ENCODE data around the gene GPR139. TPM values are rescaled to one million over a fixed set of nuclear protein-coding genes. Genes with fewer than 3 reads are reported as not detected.

The GPR139 gene
- total RNA-seq, 1 donor from 2014 or later = not detected

GRCh38 chr16:20056436-20056835 lies 17.3 kb downstream of the GPR139 start:
- no peak for DNase-seq (ENCODE audit: low spot score)

DNA sequence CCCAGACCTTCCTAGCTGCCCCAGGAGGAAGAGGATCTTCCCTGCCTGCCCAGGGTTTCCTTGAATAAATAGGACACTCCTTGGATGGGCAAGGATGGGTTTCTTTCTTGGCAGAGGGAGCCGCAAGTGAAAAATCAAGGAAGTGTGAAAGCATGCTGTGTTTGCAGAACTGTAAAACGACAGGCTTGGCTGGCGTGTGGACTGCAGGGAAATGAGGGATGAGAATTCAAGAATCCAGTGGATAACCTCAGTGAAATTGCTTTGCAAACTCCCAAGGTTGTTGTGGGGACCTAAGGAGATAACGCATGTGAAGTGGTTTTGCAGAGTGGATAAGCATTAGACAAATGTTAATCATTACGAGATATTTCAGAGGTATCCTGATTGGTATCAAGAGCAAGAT lies 20.4 kb downstream of the GPR139 start:
- DNase-seq (ENCODE audit: low spot score) = no peak

DNA sequence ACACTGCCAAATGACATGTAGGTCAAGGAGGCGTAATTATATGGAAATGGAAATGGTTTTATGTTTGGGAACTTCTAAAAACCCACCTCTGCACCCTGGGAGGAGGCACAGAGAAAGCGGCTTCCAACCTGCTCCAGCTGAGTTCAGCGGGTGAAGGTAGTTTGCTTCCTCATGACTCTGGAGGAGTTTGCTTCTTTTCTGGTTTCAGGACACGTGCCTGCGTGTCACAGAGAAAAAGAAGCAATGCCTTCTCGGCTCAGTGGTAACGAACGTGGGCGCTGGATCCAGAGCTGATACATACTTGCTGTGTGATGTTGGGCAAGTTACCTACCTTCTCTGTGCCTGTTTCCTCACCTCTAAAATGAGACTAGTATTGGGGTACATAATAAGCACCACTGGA lies 22.1 kb downstream of the GPR139 start:
- DNase-seq (ENCODE audit: low spot score) = no peak

DNA sequence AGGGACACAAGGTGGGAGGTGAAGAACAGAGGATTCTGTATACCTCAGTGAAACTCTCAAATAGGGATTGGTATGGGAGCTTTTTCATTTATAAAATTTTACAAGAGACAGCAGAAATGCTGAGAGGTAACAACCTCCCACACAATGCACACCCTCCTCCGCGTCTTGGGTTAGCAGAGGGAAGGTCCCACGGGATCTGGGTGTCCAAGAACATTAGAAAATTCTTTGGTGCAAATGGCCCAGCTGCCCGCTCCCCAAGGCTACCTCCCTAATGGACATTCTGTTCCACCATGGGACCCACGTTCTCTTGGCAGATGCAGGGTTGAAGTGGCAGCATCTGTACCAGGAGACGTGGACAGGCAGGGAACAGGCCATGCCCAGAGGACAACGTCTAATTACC lies 22.5 kb downstream of the GPR139 start:
- no peak for DNase-seq (ENCODE audit: low spot score)

DNA sequence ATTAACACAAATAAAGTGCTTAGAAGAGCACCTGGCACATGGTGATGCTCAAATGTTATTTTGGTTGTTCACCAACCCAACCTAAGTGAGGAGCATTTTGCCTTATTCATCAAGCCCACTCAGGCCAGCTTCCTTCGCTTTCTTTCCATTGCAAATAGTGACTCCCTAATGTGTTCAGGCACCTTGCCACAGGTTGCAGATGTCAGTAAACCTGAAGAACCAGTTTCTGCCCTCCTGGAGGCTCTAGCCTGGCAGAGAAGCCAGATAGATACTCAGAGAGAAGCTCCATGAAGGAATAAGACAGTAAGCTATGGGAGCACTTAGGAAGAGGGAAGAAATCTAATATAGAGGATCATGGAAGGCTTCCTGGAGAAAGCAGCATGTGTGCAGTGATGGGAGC lies 23.9 kb downstream of the GPR139 start:
- DNase-seq (ENCODE audit: low spot score) = no peak

DNA sequence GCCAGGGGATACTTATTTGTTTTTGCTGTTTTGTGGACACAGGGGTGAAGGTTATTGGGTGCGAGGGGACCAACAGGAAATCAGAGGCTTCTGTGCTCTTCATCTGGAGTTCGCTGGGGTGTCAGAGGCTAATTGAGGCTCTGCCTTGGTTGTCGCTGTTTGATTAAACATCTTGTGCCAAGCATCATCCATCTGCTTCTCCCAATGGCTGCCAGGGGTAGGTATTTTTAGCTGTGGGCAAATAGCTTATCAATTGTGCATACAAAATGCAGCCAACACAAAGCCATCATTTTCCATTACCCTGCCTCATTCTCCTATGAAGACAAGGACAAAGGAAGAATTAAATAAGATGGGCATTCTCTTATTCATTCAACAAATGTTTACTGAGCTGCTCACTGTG lies 27.8 kb downstream of the GPR139 start:
- no peak for DNase-seq (ENCODE audit: low spot score)

DNA sequence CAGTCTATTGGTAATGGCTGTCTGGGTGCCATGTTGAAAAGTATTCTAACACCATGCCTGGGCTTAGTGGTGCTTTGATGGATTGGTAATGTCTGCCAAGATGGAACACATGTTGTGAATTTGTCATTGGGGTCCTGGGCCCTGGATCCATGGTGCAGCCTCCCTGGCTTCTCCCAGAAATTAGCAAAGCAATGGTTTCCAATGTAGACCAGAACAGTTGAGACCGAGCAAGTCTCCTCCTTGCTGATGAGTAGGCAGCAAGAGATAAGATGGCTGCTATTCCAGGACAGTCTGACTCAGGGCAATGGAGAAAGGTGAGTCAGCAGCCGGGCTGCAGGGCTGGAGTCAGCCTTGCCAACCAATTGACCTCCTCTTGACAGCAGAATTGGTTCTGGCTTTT lies 30.8 kb downstream of the GPR139 start:
- DNase-seq (ENCODE audit: low spot score) = no peak

DNA sequence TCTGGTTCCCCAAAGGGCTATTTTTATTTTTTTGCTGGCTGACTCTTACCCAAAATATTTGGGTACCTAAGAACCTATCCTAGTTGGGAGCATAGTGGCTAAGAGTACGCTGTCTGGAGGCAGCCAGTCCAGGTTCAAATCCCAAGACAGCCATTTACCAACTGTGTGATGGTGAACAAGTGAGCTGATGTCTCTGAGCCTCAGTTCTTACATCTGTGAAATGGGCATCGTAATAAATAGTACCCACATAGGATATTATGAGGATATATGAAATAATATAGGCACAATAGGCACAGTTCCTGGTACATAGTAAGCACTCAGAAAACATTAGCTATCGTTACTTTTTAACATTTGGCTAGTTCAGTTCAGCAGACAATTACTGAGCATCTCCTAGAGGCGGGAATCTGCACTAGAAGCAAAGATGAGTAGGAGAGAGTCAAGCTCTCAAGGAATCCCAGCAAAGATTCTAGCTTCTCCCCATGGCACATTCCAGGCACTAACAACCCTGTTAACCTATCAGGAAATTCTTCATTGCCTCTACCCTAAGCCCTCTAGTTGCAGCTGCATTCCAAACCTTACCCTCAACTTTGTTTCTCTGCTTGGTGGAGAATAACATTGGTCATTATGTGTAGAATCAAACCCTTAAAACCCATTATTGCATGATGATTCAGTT lies 31.6 kb downstream of the GPR139 start:
- DNase-seq (ENCODE audit: low spot score) = no peak

GRCh38 chr16:20040011-20040410 lies 33.7 kb downstream of the GPR139 start:
- DNase-seq (ENCODE audit: low spot score) = no peak

GRCh38 chr16:20029611-20030010 lies 44.1 kb downstream of the GPR139 start:
- DNase-seq (ENCODE audit: low spot score) = no peak

DNA sequence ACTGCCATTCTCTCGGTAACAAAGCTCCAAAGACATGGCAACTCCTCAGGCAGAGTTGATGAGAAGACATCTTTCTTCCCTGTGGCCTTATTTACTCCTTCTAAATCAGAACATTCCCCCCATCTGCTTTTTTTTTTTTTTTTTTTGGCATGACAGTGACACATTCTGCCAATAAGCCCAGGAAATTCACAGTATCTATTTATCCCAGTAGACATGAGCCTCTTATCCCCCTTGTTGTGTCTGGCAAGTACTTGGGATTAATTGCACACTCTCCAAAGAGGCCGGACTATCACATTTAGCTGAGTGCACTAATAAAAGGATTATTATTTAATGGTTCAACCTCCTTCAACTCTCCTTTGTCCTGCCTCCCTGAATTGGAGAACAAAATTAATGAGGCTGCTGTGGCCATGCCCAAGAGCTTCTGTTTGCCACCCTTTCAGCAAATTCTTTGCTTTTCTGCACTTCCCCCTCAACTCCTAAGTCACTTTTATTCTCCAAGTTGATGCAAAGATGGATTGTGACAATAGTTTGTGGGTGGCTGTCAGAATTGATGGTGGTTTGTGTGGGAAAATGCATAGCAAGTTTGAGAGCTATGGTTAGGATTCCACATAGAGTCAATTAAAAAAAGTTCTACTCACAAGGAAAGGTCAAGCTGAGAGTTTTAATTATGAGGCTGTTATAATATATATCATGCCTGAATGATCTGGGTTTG lies 47.2 kb downstream of the GPR139 start:
- DNase-seq (ENCODE audit: low spot score) = no peak

DNA sequence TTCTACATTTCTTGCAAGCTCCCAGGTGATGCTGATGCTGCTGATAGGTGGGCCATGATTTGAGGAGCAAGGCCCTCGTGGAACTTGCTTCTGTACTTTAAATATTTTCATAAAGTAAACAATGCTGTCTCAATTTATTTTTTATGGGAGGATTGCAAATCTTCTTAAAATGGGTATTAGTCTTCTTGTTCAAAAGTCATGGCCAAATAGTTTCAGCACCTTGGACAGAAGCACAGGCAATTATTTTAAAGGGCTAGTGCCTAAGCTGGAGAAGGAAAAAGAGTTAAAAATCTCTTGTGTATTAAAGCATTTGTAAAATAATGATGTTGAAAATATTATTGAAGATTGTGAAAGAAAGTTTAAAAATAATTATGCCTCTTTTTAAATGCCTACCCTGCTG lies 50.5 kb downstream of the GPR139 start:
- no peak for DNase-seq (ENCODE audit: low spot score)

DNA sequence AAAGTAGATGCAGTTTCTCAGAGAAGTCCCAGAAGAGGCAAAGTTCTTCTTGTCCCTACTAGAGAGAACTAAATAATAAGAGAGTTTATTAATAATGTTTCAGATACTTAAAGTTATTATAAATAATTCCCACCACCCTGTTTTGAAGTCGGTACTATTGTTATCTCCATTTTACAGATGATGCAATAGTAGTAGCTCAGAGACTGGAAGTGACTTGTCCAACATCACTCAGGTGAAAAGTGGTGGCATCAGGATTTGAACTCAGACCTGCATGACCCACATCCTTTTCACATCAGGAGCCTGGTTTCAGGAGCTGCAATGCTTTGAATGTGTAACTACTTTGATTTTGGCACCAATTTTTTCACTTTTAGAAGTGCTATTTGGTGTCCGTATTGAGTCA lies 52.7 kb downstream of the GPR139 start:
- DNase-seq (ENCODE audit: low spot score) = no peak

- no peak for DNase-seq (ENCODE audit: low spot score)
Measured at GRCh38 chr16:20020083-20020482, 53.6 kb downstream of the GPR139 start.

DNA sequence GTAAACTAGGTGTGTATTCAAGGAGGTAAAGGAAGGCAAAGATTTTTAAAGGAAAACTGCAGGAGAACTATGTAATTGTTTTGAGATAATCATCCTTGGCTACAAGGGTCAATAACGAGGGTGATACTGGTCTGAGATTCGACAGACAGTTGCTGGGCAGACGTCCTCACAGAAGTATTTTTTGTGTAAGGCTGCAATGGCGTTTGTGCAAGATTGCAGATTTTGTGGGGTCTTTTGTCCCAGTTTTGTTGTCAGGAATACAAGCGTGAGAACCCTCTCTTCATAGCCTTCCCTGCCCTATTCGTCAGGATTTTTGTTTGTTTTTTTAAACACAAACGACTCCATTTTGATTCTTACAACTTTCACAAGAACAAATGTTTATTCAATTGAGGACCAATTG lies 57.5 kb downstream of the GPR139 start:
- no peak for DNase-seq (ENCODE audit: low spot score)

GRCh38 chr16:20004931-20005330 lies 68.8 kb downstream of the GPR139 start:
- no peak for DNase-seq (ENCODE audit: low spot score)

- no peak for DNase-seq (ENCODE audit: low spot score)
Measured at GRCh38 chr16:20002936-20003335, 70.8 kb downstream of the GPR139 start.

DNA sequence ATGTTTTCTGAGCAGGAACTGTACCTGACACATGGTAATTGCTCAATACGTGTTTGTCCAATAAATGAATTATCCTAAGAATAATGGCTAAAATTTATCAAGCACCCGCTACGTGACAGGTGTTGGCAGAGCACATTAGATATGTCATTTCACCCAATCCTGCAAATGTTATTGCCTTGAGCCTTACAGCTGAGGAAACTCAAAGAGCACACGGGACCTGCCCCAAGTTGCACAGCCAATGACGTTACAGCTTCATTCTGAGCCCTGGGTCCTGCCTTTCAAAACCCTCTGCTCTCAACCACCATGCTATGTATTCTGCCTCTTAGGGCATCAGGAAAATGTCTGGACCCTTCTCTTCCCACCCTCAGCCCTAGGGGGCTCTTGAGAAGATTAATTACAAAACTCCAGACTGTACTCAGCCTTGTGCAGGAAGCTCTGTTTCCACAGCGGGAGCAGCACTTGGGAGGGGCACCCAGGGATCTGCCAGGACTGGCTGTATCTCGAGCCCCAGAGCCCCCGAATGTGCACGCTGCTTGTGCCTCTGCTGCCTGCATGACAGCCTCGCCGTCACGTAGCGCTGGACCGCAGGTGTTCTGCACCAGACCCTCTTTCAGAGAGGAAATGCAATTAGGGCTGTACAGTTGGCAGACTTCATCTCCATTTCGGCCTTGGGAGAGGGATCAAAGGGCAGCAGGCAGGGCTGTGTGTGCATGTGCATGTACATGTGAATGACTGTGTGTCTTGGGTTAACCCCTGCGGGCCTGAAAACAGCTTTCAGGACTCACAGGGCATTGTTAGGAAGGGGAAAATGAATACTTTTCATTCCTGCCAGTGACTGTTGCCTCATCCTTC lies 71.6 kb downstream of the GPR139 start:
- DNase-seq (ENCODE audit: low spot score) = no peak

DNA sequence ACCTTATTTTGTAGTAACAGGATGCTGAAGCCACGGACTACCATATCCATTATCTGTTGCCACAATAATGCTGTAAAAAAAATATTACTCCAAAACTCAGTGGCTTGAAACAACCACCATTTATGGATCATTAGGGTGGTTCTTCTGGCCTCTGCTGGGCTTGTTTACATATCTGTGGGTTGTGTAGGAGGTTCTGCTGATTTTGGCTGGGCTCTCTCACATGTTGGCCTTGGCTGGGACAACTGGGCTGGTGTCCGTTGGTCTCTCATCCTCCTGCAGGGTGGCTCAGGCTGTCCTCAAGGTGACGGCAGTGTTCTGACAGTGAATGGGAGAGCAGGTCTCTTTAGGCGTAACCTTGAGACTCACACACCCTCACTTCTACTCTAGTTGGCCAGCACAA lies 76.0 kb downstream of the GPR139 start:
- no peak for DNase-seq (ENCODE audit: low spot score)

GRCh38 chr16:19997264-19997663 lies 76.4 kb downstream of the GPR139 start:
- no peak for DNase-seq (ENCODE audit: low spot score)

DNA sequence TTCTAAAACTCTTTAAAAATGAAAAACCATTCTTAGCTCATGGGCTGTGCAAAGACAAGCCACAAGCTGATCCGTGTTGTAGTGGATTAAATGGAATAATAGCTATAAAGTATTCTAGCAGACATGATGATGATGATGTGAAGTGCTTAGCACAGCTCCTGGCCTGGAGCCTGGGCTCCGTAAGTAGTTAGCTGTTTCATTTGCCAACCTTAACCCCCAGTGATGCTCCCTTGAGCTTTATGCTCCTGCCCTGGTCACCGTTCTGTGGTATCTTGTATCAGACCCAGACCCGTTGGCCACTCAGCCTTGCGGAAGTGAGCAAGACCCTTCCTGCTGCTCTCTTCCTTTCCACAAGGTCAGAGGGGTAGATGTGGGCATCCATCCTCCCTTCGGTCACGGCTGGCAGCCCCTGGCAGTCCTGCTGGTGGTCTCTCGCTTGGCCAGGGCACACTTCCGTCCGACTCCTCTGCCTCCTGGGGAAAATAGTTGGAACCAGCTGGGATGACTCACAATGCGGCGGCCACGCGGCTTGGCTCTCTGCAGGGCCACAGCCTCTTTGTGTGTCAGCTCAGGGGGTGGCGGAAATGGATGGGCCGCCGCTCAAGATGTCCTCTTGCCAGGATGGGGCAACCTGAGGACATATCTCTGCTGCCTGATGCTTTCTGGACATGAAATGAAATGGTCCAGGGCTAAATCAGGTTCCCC lies 79.1 kb downstream of the GPR139 start:
- no peak for DNase-seq (ENCODE audit: low spot score)

DNA sequence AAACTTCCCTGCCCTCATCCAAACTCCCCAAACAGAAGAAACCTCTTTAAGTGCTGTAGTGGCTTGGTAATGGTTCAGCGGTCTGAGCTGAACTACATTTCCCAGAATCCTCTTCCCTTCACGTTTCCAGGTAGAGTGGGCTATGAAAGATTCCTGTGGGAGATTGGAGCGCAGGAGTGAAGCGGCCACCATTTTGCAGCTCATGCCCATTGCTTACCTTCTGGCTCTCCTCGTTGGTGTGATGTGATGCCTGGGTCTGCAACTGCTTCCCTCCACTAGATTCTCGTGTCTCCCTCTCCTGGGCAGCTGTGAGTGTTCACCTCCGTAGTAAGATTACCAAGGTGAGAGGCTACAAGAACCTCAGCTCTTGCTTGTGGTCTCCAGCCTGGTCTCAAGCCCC lies 82.1 kb downstream of the GPR139 start:
- DNase-seq (ENCODE audit: low spot score) = no peak

Measured in mesenteric fat pad (tissue), 1 donor.